ENCODE measurements around the gene SHROOM3. TPM values are rescaled to one million over a fixed set of nuclear protein-coding genes. Genes with fewer than 3 reads are reported as not detected.

SHROOM3 gene
- total RNA-seq, 1 donor from 2014 or later, result 192 TPM

DNA sequence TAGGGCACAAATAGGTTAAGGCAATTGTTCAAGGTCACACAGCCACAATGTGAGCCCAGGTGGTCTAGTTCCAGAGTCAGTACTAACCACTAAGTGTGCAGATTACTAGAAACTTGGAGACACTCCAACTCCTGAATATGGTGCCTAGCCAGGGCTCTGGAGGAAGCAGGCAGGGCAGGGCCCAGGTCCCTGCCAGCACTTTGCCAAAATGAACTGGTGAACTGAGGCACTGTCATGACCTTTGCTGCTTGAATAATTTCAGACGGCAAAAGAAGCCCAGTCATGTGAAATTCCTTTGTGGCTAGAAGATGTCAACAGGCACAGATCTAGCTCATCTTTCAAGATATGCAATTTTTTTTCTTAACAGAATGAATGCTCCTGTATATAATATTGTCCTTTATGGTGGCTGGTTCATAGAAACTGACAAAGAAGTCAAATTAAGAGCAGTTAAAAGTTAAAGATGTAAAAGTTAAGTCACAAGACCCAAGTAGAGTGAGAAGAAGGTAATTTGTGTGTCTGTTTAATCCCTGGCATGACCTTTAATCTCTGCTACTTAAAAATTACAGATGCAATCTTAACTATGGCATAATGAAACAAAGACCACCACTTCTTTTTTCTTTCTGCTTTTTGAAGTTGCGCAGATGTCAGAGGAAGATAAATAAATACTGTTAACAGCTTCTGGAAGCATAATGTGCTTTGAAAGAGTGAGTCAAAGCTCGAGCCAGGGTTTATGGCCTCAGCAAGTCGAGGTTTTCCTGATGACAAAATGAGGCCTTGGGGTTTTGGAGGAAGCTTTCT is 54.1 kb downstream of the SHROOM3 start:
- Histone ChIP-seq H3K36me3 (no peaks in the 10 kb centered on the region), H3K9me3 (no peaks in the 10 kb centered on the region), H3K27me3 (no peaks in the 10 kb centered on the region), H3K4me3 (no peak overlapping the region), H3K27ac (no peak overlapping the region), H3K4me1 (no peaks in the 10 kb centered on the region)
- TF ChIP-seq, protein P1, sequence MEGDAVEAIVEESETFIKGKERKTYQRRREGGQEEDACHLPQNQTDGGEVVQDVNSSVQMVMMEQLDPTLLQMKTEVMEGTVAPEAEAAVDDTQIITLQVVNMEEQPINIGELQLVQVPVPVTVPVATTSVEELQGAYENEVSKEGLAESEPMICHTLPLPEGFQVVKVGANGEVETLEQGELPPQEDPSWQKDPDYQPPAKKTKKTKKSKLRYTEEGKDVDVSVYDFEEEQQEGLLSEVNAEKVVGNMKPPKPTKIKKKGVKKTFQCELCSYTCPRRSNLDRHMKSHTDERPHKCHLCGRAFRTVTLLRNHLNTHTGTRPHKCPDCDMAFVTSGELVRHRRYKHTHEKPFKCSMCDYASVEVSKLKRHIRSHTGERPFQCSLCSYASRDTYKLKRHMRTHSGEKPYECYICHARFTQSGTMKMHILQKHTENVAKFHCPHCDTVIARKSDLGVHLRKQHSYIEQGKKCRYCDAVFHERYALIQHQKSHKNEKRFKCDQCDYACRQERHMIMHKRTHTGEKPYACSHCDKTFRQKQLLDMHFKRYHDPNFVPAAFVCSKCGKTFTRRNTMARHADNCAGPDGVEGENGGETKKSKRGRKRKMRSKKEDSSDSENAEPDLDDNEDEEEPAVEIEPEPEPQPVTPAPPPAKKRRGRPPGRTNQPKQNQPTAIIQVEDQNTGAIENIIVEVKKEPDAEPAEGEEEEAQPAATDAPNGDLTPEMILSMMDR (IDR thresholded peaks at IDR 0.05), result no peak
- intact Hi-C loops (cut with DNase I), result no loop called here
- DNase-seq (ENCODE audit: low spot score in 2 of 2), result no peak

GRCh38 chr4:76489686-76490161 is 54.7 kb downstream of the SHROOM3 start:
- no peaks in the 10 kb centered on the region for H3K27me3 ChIP-seq
- no peaks in the 10 kb centered on the region for H3K9me3 ChIP-seq
- DNase-seq (ENCODE audit: low spot score in 2 of 2), result no peak
- TF ChIP-seq, protein P1 (IDR thresholded peaks at IDR 0.05), result no peak
- no peak overlapping the region for H3K27ac ChIP-seq
- H3K4me1 ChIP-seq, result no peaks in the 10 kb centered on the region
- no peaks in the 10 kb centered on the region for H3K36me3 ChIP-seq
- intact Hi-C loops (cut with DNase I), result no loop called here
- no peak overlapping the region for H3K4me3 ChIP-seq

DNA sequence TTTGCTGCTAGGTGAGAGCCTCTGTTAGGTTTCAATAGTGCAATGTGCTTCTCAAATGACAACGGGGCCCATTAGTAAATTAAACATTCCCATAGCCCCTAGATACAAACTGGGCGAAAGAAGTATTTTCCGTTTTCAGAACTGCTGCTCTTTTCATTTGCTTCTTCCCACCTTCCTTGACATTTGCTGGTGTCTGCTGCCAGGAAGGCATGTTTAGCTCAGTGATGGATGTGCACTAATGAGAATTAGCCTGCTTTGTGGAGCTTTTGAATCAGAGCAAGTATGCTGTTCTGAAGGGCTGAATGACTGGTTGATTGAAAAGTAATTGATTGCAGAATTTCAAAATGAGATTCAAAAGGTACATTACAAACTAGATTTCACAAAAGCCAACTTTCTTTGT is 57.0 kb downstream of the SHROOM3 start:
- H3K27ac ChIP-seq, result no peak overlapping the region
- H3K36me3 ChIP-seq, result no peaks in the 10 kb centered on the region
- no peak overlapping the region for H3K4me3 ChIP-seq
- intact Hi-C loops (cut with DNase I), result no loop called here
- no peaks in the 10 kb centered on the region for H3K27me3 ChIP-seq
- no peak for DNase-seq (ENCODE audit: low spot score in 2 of 2)
- H3K4me1 ChIP-seq, result no peaks in the 10 kb centered on the region
- no peaks in the 10 kb centered on the region for H3K9me3 ChIP-seq
- TF ChIP-seq, protein P1 (IDR thresholded peaks at IDR 0.05), result no peak

- Histone ChIP-seq H3K36me3 (no peaks in the 10 kb centered on the region), H3K4me3 (no peak overlapping the region), H3K27ac (no peak overlapping the region), H3K4me1 (no peaks in the 10 kb centered on the region), H3K27me3 (no peaks in the 10 kb centered on the region), H3K9me3 (no peaks in the 10 kb centered on the region)
- TF ChIP-seq, protein P1 (IDR thresholded peaks at IDR 0.05), result no peak
- DNase-seq (ENCODE audit: low spot score in 2 of 2), result no peak
- intact Hi-C loops (cut with DNase I), result no loop called here
Measured at GRCh38 chr4:76494243-76494642, 59.2 kb downstream of the SHROOM3 start.

DNA sequence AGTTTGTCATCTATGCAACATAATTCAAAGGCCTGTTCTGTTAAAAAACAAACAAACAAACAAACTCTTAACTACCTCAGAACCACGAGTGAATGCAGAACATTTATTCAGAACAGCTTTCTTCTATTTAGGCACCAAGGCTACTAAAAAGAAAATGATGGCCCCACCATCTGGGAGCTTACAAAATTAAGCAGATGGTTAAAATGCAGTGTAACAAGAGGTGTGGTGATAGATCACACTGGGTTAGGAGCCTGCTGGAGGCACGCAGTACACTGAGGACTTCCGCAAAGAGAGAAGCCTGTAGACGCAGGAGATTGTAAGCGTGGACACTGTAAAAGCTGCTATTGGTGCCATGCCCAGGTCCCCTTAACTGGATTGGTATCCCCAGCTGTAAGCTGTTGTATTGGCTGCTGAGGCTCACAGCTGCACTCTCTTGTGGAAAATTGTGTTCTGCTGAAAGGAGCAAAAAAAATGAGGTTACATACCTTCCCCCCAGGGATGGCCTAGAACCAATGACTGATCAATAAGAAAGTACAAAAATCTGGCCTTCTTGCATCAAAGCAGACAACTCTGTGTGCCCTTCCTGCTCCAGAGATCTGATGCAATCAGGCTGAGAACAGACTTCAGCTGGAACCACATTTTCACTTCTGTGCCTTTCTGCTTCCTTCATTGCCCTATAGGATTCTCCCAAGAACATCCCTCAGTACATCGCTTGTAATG is 60.0 kb downstream of the SHROOM3 start:
- H3K9me3 ChIP-seq, result no peaks in the 10 kb centered on the region
- no peaks in the 10 kb centered on the region for H3K27me3 ChIP-seq
- H3K36me3 ChIP-seq, result no peaks in the 10 kb centered on the region
- TF ChIP-seq, protein P1 (IDR thresholded peaks at IDR 0.05), result no peak
- intact Hi-C loops (cut with DNase I), result no loop called here
- H3K4me3 ChIP-seq, result no peak overlapping the region
- no peak for DNase-seq (ENCODE audit: low spot score in 2 of 2)
- no peak overlapping the region for H3K27ac ChIP-seq
- H3K4me1 ChIP-seq, result no peaks in the 10 kb centered on the region

Data from ascending aorta (tissue), 2 donors.